HG02759 (cell line): ENCODE data around the gene AKAP6.
A peak's percentile ranks its signal among the peaks of the same experiment; 100 is the strongest.

Experiments
- ATAC-seq: cut with Tn5 transposase; IDR thresholded peaks from one replicate; pipeline ENCODE4 v1.9.1; 2021; ENCODE audit warnings: mild to moderate bottlenecking, moderate library complexity; ENCODE audit not compliant: unreplicated experiment

AKAP6 gene

DNA sequence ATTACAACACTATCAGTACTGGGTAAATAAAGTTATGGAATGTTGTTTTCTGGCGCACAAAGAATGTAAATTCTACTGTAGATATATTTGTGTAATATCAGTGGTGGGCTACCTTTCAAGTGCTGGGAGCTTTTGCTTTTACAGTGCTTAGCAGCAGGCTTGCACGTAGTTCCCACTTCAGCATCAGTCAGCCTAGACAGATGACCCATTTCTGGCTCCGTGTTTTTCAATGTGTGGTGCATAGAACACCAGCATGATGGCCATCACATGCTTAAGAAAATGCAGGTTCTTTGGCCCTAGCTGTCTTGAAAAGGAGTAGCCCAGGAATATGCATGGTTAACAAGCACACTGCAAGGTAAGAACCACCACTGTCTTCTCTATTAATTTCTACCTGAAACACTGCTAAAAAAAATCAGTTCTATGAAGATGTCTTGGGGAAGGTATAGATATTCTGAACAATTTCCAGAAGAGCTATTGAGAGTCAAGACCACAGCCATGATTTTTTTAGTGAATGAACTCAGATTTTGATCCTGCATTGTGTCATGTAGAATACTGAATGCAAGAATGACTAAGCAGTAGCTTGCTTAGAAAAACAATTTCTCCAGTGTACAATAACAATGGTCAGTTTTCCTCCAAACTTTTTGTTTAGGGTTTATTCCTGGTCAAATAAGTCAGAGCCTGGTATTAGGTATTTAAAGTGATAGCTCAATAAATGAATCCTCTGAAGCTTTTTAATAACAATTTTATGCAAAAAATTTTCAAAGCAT lies 195.7 kb downstream of the AKAP6 start:
- no peak for ATAC-seq

DNA sequence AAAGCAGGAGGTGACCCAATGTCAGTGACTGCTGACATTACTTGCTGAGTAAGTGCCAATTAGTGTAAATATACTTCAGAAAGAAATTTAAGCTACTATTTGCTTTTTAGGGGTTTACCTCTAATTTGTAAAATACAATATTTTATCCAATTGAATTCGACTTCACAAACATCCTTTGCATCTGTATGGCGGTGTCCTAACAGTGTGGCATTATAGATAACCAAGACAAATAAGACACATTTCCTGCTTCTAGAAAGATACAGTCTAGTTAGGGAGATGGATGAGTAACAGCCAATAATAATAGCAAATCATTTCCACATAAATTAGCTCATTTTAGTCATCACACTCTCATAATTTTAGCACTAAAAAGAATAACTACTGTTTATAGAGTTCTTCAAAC lies 196.5 kb downstream of the AKAP6 start:
- ATAC-seq, result no peak

DNA sequence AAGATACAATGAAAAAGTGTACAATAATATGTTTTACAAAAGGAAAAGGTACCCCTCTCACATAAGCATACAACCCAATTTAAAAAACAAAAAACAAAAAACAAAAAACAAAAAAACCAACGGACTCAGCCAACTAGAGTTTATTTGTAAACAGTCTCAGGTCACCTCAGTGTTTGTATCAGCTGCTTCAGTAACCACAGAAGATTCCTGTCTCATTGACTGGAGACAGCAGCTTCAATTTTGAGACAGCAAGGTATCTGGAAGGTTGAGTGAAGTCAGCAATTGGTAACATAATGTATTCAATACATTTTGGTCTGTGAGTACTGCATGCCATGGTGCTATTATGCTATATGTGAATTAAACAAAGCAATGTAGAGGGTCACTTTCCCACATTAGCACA lies 201.7 kb downstream of the AKAP6 start:
- no peak for ATAC-seq

- ATAC-seq, result no peak
Measured at GRCh38 chr14:32531942-32532515, 202.9 kb downstream of the AKAP6 start.

DNA sequence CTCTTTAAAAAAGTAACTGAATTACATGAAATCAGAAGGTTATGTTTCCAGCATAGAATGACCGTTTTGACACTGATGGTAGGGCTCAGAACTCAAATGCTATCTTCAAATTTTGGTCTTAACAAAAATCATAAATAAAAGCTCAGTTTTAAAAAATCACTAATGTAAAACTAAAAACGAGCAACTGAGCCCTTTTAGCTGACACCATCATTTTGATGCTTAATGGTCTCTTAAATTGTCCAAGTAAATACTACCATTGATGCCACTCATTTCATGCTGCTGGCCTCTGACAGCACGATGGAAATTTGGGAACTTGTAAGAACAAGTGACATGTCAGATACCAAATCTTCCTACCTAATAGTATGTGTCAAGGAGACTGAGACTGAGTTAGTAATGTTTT lies 205.0 kb downstream of the AKAP6 start:
- ATAC-seq, result no peak

- ATAC-seq, result no peak
Measured at GRCh38 chr14:32536175-32536574, 207.1 kb downstream of the AKAP6 start.

- no peak for ATAC-seq
Measured at GRCh38 chr14:32537166-32537565, 208.1 kb downstream of the AKAP6 start.

- ATAC-seq, result no peak
Measured at GRCh38 chr14:32542507-32542906, 213.4 kb downstream of the AKAP6 start.

GRCh38 chr14:32545095-32545494 lies 216.0 kb downstream of the AKAP6 start:
- ATAC-seq, result no peak

- no peak for ATAC-seq
Measured at GRCh38 chr14:32545506-32546210, 216.6 kb downstream of the AKAP6 start.

DNA sequence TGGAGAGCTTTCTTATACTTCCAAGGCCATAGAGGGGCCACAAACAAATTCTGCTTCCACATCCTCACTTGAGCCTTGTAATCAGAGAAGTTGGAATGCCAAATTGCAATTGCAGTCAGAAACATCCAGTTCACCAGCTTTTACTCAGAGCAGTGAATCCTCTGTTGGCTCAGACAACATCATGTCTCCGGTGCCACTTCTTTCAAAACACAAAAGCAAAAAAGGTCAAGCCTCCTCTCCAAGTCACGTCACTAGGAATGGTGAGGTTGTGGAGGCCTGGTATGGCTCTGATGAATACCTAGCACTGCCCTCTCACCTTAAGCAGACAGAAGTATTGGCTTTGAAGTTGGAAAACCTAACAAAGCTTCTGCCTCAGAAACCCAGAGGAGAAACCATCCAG lies 217.1 kb downstream of the AKAP6 start:
- no peak for ATAC-seq

- no peak for ATAC-seq
Measured at GRCh38 chr14:32552766-32553165, 223.7 kb downstream of the AKAP6 start.

DNA sequence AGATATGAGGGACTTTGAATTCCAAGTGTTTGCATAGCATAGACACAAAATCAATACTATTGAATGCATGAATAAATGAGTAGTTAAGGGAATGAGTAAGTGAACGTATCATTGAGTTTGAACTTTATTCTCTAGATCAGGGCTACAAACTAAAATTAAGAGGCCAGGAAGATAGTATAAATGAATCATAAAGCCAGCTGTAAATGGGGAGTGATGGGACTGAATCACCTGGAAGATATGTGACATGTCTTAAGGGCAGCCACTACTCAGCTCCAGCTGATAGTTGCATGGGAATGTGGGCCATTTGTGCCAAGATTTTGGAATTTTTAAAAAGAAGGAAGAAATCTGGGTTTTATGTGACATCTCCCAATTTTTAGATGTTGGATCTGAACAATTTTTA lies 229.9 kb downstream of the AKAP6 start:
- no peak for ATAC-seq

GRCh38 chr14:32559590-32559989 lies 230.5 kb downstream of the AKAP6 start:
- ATAC-seq, result no peak

GRCh38 chr14:32560209-32560857 lies 231.2 kb downstream of the AKAP6 start:
- peak; percentile 79 for ATAC-seq

DNA sequence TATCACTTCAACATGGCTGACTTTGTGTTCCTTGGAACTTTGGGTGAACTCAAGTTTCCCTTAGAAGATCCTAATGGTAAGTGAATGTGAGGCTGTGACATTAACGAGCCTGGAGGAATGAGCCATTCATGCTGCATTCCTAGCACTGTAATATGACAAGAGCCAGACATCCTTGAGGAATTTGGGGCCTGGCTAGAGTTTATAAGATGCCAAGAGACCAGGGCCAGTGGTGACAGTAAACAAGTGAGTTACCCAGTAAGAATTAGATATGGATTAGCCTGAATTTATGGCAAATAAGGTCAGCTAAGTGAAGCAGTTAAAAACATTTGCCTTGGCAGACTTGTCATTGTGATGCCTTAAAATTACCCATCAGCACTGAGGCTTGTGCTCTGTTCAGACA lies 232.4 kb downstream of the AKAP6 start:
- no peak for ATAC-seq

DNA sequence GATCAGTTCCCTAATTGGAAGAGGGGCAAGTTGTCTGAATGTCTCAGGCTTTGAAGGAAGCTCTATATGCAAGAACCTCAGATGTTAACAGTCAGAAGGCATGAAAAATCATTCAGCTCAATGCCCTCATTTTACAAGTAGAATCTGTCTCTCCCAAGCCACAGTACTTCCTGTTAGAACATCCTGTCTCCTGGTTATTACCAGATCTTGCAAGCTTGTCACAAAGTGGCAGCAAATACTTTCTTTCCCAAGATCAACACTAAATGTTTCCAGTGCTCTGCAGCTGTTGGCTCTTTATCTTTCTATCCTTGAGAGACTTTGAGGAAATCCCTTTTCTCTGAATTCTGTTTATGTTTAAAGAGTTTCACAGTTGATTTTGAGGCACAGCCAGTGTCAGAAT lies 235.5 kb downstream of the AKAP6 start:
- ATAC-seq, result no peak

GRCh38 chr14:32565256-32565655 lies 236.2 kb downstream of the AKAP6 start:
- no peak for ATAC-seq

DNA sequence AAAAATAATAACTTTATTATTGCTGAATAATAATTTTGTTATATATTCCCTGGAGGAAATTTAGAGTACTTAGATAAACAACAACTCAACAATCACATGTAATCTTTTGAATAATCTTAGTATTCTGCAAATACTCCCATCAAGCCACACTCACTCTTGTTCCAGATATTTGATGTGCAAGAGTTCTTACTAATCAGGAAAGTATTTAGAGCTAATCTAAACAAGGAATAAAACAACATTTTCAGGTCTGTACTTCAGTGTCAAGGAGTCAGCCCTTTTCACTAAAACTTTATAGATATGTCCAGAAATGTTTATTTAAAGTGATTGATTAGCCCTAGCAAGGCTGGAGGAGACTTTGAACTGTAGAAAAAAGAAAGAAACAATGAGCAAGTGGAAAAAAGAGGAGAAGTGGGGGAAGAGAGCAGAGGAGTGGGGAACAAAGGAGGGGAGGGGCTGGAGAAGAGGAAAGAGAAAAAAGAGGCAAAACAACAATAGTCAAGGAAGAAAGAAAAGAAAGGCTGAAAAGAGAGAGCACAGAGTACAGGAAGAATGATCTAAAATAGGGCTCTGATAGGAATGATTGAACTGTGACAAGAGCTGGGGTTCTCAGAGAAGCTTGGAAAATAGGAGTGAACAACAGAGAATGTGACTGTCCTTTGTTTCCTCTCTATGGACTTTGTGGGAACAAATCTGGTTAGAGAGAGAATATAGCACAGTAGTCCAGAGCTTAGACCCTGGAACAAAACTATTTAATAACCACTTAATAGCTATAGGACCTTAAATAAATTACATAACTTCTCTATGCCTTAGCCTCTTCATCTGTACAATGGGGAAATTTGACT lies 238.7 kb downstream of the AKAP6 start:
- ATAC-seq, result no peak

DNA sequence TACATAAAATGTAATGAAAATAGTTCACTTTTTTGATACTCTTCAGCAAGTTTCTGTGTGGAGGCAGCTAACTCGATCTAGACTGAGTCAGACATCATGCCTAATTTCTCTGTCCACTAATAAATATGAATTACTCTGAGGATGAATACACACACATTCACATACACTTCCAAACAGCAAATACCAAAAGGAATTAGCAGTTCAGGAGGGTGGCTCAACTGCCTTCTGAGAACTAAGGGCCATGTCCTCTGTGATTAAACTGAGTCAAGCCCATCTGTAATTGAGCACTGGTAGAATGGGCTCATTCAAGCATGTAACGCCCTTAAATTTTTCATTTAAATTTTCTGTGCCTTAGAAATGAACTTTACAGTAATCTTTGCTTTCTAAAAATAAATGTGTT lies 242.5 kb downstream of the AKAP6 start:
- ATAC-seq, result no peak
